ENCODE data around the gene KRT40. TPM values are rescaled to one million over a fixed set of nuclear protein-coding genes. Genes with fewer than 3 reads are reported as not detected.

The KRT40 gene
- total RNA-seq, 1 experiment from 2014 or later: not detected

- intact Hi-C loops (cut with micrococcal nuclease; ENCODE audit: unreplicated experiment): no loop called here
- H3K36me3 ChIP-seq (ENCODE audit: control insufficient read depth, insufficient read depth, low read length): no peaks in the 10 kb centered on the region
- ChIA-PET POLR2A (interaction anchor here (0.7 kb wide), 1 partner anchor 93 kb away, joined by 3 read pairs; no protein-coding TSS in a partner anchor), CTCF (interaction anchor here (0.6 to 1.1 kb wide), 3 partner anchors 24 to 730 kb away, joined by 3 to 5 read pairs (median 3); no protein-coding TSS in a partner anchor)
- Mint-ChIP-seq H3K9me3 (ENCODE audit: unreplicated experiment) (no peaks in the 10 kb centered on the region), H3K36me3 (ENCODE audit: insufficient read depth, unreplicated experiment) (peaks cover 41% of the 10 kb centered on the region), H3K4me1 (ENCODE audit: low read depth, unreplicated experiment) (peaks cover 29% of the 10 kb centered on the region), H3K27ac (ENCODE audit: unreplicated experiment) (no peak overlapping the region), H3K27me3 (ENCODE audit: insufficient read depth, unreplicated experiment) (no peaks in the 10 kb centered on the region), H3K4me3 (ENCODE audit: unreplicated experiment) (no peak overlapping the region)
- BruUV-seq (replicated peaks): no TSS peak
- H3K4me1 ChIP-seq: peaks cover 50% of the 10 kb centered on the region
- no peak overlapping the region for H3K4me3 ChIP-seq (ENCODE audit: low read depth, low read length)
- H3K27me3 ChIP-seq (replicated peaks; ENCODE audit: control insufficient read depth, insufficient read depth, low read length): no peaks in the 10 kb centered on the region
- H3K9me3 ChIP-seq: no peaks in the 10 kb centered on the region
- no peak for TF ChIP-seq CTCF (IDR thresholded peaks at IDR 0.05; ENCODE audit: insufficient read depth in 1 of 2, low read depth in 1 of 2, low read length in 1 of 2, severe bottlenecking in 1 of 2, unreplicated experiment in 1 of 2)
- no peak for DNase-seq
Measured at GRCh38 chr17:40932608-40933007, 51.5 kb downstream of the KRT40 start.

DNA sequence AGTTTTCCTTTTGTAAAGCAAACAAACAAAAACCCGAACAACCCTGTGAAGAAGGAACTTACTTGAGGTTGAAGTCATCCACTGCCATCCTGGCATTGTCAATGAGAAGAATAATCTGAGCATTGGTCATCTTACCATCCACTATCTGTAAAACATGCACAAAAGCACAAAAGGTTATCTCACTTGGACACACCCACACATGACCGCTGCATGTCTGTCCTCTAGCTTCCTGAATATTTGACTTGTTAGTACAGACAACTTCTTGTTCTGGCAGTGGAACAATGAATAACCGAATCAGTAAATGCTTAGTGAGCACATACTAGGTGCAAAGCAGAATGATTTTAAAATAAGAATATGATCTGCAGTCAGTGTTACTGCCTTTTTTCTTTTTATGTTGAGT is 52.8 kb downstream of the KRT40 start:
- BruUV-seq (replicated peaks): no TSS peak
- ChIA-PET POLR2A (no interaction called here), CTCF (no interaction called here)
- no peak for TF ChIP-seq CTCF (IDR thresholded peaks at IDR 0.05; ENCODE audit: insufficient read depth in 1 of 2, low read depth in 1 of 2, low read length in 1 of 2, severe bottlenecking in 1 of 2, unreplicated experiment in 1 of 2)
- no peaks in the 10 kb centered on the region for H3K36me3 ChIP-seq (ENCODE audit: control insufficient read depth, insufficient read depth, low read length)
- Mint-ChIP-seq H3K4me1 (ENCODE audit: low read depth, unreplicated experiment) (peaks cover 24% of the 10 kb centered on the region), H3K36me3 (ENCODE audit: insufficient read depth, unreplicated experiment) (peaks cover 43% of the 10 kb centered on the region), H3K27ac (ENCODE audit: unreplicated experiment) (no peak overlapping the region), H3K27me3 (ENCODE audit: insufficient read depth, unreplicated experiment) (no peaks in the 10 kb centered on the region), H3K4me3 (ENCODE audit: unreplicated experiment) (no peak overlapping the region), H3K9me3 (ENCODE audit: unreplicated experiment) (no peaks in the 10 kb centered on the region)
- intact Hi-C loops (cut with micrococcal nuclease; ENCODE audit: unreplicated experiment): no loop called here
- DNase-seq: no peak
- H3K4me1 ChIP-seq: peaks cover 37% of the 10 kb centered on the region
- no peaks in the 10 kb centered on the region for H3K27me3 ChIP-seq (replicated peaks; ENCODE audit: control insufficient read depth, insufficient read depth, low read length)
- H3K4me3 ChIP-seq (ENCODE audit: low read depth, low read length): no peak overlapping the region
- H3K9me3 ChIP-seq: no peaks in the 10 kb centered on the region

Other genes with a start within 250 kb of the KRT40 start
- not detected in 2 replicates for gene KRT25, start 229.0 kb downstream of the KRT40 start, total RNA-seq (2022)
- gene KRT26, start 212.1 kb downstream of the KRT40 start, total RNA-seq (2022): not detected in 2 replicates
- not detected in 2 replicates for gene KRT27, start 201.8 kb downstream of the KRT40 start, total RNA-seq (2022)
- gene KRT28, start 184.4 kb downstream of the KRT40 start, total RNA-seq (2022): not detected in 2 replicates
- 48.3 and 48.6 TPM in 2 replicates for gene KRT10, start 161.7 kb downstream of the KRT40 start, total RNA-seq (2022)
- not detected in 2 replicates for gene KRT12, start 117.1 kb downstream of the KRT40 start, total RNA-seq (2022)
- gene KRT20, start 99.1 kb downstream of the KRT40 start, total RNA-seq (2022): 0.53 and 1.0 TPM in 2 replicates
- gene KRT23, start 46.7 kb downstream of the KRT40 start, total RNA-seq (2022): 43.6 and 47.1 TPM in 2 replicates
- not detected in 2 replicates for gene KRT39, start 17.4 kb downstream of the KRT40 start, total RNA-seq (2022)
- not detected in 2 replicates for gene KRTAP3-3, start 9.8 kb upstream of the KRT40 start, total RNA-seq (2022)
- gene KRTAP3-2, start 15.6 kb upstream of the KRT40 start, total RNA-seq (2022): not detected in 2 replicates
- gene KRTAP3-1, start 24.8 kb upstream of the KRT40 start, total RNA-seq (2022): 7.4 and 7.9 TPM in 2 replicates
- not detected in 2 replicates for gene KRTAP1-5, start 42.9 kb upstream of the KRT40 start, total RNA-seq (2022)
- gene KRTAP1-4, start 45.9 kb upstream of the KRT40 start, total RNA-seq (2022): not detected in 2 replicates
- gene KRTAP1-3, start 50.5 kb upstream of the KRT40 start, total RNA-seq (2022): not detected in 2 replicates
- not detected in 2 replicates for gene KRTAP1-1, start 57.1 kb upstream of the KRT40 start, total RNA-seq (2022)
- not detected in 2 replicates for gene KRTAP2-1, start 63.0 kb upstream of the KRT40 start, total RNA-seq (2022)
- not detected in 2 replicates for gene KRTAP2-2, start 70.9 kb upstream of the KRT40 start, total RNA-seq (2022)
- 3.7 and 4.9 TPM in 2 replicates for gene KRTAP2-3, start 75.8 kb upstream of the KRT40 start, total RNA-seq (2022)
- gene KRTAP2-4, start 81.6 kb upstream of the KRT40 start, total RNA-seq (2022): not detected in 2 replicates
- not detected in 2 replicates for gene KRTAP4-7, start 99.8 kb upstream of the KRT40 start, total RNA-seq (2022)
- not detected in 2 replicates for gene KRTAP4-8, start 113.8 kb upstream of the KRT40 start, total RNA-seq (2022)
- gene KRTAP4-16, start 117.9 kb upstream of the KRT40 start, total RNA-seq (2022): not detected in 2 replicates
- gene KRTAP4-9, start 121.1 kb upstream of the KRT40 start, total RNA-seq (2022): not detected in 2 replicates
- gene KRTAP4-11, start 134.0 kb upstream of the KRT40 start, total RNA-seq (2022): not detected in 2 replicates
- gene KRTAP4-12, start 139.9 kb upstream of the KRT40 start, total RNA-seq (2022): not detected in 2 replicates
- gene KRTAP4-6, start 156.2 kb upstream of the KRT40 start, total RNA-seq (2022): not detected in 2 replicates
- not detected in 2 replicates for gene KRTAP4-5, start 165.5 kb upstream of the KRT40 start, total RNA-seq (2022)
- not detected in 2 replicates for gene KRTAP4-4, start 176.4 kb upstream of the KRT40 start, total RNA-seq (2022)
- gene KRTAP4-3, start 183.9 kb upstream of the KRT40 start, total RNA-seq (2022): not detected in 2 replicates
- gene KRTAP4-2, start 193.9 kb upstream of the KRT40 start, total RNA-seq (2022): not detected in 2 replicates
- gene KRTAP4-1, start 200.6 kb upstream of the KRT40 start, total RNA-seq (2022): 0.49 TPM in 1 of 2 replicates, not detected in the other
- not detected in 2 replicates for gene KRTAP9-1, start 205.6 kb upstream of the KRT40 start, total RNA-seq (2022)
- gene KRTAP9-2, start 242.3 kb upstream of the KRT40 start, total RNA-seq (2022): not detected in 2 replicates
- gene KRTAP9-3, start 248.1 kb upstream of the KRT40 start, total RNA-seq (2022): not detected in 2 replicates